GM12801 (cell line): ENCODE measurements around the gene TBX1.

Source experiments
- TF ChIP-seq, protein P1 (sequence below): IDR thresholded peaks from one replicate; pipeline ENCODE4 v1.5.1; 2011; ENCODE audit warnings: control low read depth; ENCODE audit not compliant: insufficient read length; ENCODE audit errors: extremely low read depth

TBX1 gene

DNA sequence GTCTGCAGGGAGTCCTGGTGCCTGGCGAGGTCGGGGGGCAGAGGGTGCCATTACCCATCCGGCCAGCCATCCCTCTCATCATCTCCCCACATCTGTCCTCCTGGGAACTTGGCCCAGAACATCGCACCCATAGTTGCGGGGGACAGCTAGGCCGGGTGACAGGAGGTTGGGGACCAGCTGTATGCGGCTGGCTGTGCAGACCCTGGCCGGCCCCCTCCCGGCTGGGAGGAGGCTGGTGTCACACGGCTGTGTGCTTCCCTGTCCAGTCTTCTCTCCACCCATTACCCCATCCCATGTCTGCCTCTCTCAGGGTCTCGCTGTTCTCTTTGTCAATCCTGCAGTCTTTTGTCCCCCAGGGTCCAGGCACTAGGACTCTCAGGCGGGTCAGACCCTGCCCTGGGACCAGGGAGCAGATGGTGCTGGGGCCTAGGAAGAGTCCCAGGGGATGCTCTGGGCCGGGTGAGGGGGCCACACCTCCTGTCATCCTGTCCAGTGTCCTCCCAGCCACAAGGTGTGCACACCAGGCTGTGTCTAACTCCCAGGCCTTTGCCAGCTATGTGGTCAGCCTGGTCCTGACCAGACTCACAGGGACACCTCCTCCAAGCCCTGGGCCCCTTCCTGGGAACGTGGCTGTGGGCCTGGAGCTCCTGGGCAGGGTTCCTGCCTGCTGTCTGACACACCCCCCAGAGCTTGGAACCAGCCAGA is 6.4 kb upstream of the TBX1 start:
- TF ChIP-seq, protein P1, sequence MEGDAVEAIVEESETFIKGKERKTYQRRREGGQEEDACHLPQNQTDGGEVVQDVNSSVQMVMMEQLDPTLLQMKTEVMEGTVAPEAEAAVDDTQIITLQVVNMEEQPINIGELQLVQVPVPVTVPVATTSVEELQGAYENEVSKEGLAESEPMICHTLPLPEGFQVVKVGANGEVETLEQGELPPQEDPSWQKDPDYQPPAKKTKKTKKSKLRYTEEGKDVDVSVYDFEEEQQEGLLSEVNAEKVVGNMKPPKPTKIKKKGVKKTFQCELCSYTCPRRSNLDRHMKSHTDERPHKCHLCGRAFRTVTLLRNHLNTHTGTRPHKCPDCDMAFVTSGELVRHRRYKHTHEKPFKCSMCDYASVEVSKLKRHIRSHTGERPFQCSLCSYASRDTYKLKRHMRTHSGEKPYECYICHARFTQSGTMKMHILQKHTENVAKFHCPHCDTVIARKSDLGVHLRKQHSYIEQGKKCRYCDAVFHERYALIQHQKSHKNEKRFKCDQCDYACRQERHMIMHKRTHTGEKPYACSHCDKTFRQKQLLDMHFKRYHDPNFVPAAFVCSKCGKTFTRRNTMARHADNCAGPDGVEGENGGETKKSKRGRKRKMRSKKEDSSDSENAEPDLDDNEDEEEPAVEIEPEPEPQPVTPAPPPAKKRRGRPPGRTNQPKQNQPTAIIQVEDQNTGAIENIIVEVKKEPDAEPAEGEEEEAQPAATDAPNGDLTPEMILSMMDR = no peak

DNA sequence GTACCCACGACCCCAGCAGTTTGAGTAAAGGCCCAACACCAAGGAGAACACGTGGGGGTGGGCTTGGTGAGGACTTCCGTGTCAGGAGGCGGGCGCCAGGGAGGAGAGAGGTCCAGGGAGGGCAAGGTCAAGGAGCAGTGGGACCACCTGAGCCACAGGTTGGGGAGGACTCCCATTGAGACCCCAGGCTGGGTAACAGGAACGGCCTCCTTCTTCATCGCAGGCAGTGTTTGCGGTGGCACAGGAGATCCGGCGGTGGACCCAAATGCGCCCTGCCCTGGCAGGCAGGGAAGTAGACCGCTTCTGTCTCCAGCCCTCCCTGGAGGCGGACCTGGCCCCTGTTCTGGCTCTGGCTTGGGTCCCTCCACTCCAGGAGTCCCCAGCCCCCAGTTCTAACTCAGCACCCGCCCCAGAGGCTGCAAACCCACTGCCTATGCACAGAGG is 5.9 kb upstream of the TBX1 start:
- TF ChIP-seq, protein P1 = no peak

DNA sequence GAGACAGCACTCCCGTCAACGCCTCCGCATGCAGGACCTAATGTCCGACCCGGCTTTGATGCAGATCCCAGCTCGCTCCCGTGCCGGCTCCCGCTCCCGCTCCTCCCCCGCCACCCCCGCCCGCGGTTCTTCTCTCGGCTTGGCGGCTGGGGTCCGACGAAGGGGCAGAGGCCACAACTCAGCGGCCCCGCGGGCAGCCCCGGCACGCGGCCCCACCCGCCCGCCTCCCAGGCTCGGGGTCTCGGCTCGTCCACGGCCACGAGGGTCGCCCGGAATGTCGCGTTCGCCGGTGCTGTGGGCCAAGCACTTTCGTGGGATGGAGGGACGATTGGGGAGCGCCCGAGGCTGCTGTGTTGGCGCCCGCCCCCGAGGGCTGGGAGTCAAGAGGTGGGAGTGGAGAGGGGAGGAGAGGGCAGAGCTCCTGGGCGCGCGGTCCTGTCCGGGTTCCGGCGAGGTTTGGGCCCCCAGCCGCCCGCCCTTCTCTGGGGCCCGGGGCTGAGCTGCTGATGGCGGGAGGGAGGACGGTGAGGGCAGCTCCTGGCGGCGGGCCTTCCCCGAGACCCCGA is 5.3 kb upstream of the TBX1 start:
- TF ChIP-seq, protein P1 = no peak

DNA sequence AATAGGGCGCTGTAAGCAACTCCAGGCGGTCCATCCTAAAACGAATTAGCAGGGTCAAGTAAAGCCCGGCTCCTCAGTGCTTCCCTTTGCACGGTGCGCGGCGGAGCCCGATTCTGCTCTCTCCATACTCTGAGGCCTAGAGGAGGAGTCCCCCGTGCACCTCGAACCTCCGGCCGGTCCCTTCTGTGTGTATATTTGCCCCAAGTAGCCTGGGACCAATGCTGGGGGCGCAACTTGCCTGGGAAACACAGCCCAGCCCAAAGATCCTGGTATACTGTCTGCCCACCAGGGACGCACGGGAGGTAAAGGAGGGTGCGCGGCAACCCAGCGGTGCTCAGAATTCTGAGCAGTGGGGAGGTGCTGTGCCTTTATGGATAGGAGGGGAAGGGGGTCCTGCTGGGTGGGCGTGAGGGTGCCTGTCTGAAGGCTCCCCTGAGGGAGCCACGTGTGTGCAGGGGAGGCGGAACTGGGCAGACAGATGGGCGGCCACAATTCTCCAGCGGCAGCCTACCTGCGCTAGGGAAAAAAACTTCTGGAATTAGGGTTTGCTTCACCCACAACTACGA is 4.8 kb upstream of the TBX1 start:
- TF ChIP-seq, protein P1 = no peak

DNA sequence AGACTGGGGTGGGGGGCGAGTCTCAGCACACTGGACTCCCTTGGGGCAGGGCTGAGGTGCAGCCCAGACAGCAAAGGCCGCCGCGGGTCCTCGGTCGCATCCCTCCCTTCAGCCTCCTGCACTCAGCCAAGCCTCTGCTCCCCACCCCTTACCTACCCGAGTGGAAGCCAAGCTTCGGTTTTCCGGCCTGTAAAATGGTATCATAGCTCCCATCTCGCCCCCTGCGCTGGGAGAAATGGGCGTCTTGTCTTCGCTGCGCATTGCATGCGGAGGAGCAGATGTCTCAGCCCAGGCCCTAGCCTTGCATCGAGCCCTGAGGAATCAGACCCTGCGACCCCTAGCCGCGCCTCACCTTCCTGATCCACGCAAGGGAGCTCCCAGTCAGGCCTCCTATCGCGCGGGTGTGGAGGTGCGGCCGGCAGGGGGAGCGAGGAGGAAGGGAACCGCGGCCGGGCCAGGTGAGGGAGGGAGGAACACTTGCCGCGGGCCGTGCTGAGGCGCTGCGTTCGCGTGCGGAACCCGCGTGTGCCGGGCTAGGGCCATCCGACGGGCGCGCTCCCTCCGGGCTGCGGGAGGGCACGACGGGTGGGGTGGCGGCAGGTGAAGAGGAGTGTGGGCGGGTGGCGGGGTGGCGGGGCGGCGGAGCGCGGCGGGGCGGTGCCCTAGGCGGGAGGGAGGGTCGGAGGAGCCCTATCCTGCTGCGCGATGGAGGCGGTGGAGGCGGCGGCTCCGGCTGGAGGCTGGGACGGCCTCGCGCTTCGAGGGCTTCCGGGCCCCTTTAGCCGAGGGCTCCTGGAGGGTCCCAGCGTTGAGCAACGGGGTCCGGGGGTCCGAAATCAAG is 4.1 kb upstream of the TBX1 start:
- TF ChIP-seq, protein P1 = no peak

DNA sequence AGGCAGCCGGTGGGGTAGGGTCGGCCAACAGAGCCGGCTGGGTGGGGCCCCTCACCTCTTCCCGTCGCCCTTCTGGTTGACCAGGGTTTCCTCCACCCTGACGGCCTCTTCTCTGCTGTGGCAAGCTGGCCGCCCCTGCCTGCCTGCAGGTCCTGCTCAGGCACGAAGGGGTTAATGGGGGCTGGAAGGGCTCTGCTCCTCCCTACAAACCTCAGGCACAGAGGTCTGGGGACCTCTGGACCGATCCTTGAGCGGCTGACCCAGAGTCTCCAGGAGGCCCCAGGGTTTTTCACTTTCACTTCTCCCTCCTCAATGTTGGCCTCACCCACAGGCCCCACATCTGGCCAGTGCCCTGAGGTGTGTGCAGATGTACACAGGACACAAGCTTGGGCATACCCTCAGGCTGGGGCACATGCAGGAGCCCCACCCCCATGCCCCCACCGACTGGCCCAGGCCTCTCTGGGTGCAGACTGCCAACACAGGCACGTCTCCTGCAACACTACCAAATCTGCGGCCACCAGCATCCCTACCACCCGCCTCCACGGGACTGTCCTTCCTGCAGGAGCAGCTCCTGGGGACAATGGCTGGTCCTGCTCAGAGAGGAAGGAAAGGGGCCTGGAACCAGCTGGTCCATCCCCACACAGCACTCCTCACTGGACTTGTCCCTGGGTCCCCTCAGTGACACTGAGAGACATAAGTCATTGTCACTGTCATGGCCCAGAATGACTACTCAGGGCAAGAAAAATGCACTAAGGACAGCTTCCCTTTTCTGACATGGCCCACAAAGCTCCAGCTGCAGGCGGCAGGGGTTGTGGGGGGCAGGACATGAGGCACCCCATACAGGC is 3.2 kb upstream of the TBX1 start:
- TF ChIP-seq, protein P1 = no peak
